Measurements from ENCODE around the gene TLR9. TPM values are rescaled to one million over a fixed set of nuclear protein-coding genes. Genes with fewer than 3 reads are reported as not detected.

TLR9 gene
- total and polyA plus RNA-seq, 9 of the 15 experiments (the other 6 are each of a cell fraction or from before 2014, with no cell fraction given), result not detected

- TF ChIP-seq WHSC1 (IDR thresholded peaks at IDR 0.05; ENCODE audit: low read length), result no peak
- TF ChIP-seq PCBP2 (IDR thresholded peaks at IDR 0.05; ENCODE audit: low read depth, low read length, poor library complexity, severe bottlenecking), result no peak
- no peak for TF ChIP-seq HINFP (tag; conservative IDR thresholded peaks at IDR 0.05; ENCODE audit: low read depth)
- TF ChIP-seq E2F4 (CRISPR knock-in tag; IDR thresholded peaks at IDR 0.05; ENCODE audit: low read depth), result no peak
Measured at GRCh38 chr3:52227766-52228165, 2.3 kb upstream of the TLR9 start (continued).

GRCh38 chr3:52227117-52227516 lies 1.7 kb upstream of the TLR9 start:
- Histone ChIP-seq H3K9ac (ENCODE audit: insufficient read depth in 1 of 2, low read depth in 2 of 2, low read length in 2 of 2) (no peak overlapping the region), H3K4me1 (replicated peaks in 1 of 2; ENCODE audit: control insufficient read depth in 2 of 2, insufficient read depth in 2 of 2, low read length in 2 of 2) (peaks cover 4 to 52% of the 10 kb centered on the region in 2 experiments; a peak in 2 of 5 replicates), H3K4me2 (ENCODE audit: insufficient read depth, low read length) (no peak overlapping the region), H3K9me1 (ENCODE audit: control insufficient read depth, insufficient read depth, low read length) (no peaks in the 10 kb centered on the region), H4K20me1 (replicated peaks; ENCODE audit: control insufficient read depth, insufficient read depth, low read length) (no peaks in the 10 kb centered on the region; the same call in 1 of the 2 replicates), H3K27me3 (ENCODE audit: control insufficient read depth in 2 of 2, insufficient read depth in 2 of 2, low read length in 2 of 2) (no peaks in the 10 kb centered on the region), H3K9me3 (replicated peaks; ENCODE audit: control insufficient read depth, insufficient read depth, low read depth, low read length) (no peaks in the 10 kb centered on the region), H2AFZ (ENCODE audit: low read depth, low read length) (no peak overlapping the region), H3K79me2 (ENCODE audit: control insufficient read depth, insufficient read depth, low read length) (no peaks in the 10 kb centered on the region), H3K27ac (ENCODE audit: extremely low read depth, low read depth, low read length) (no peak overlapping the region), H3K36me3 (ENCODE audit: control insufficient read depth, insufficient read depth, low read length) (peaks cover 31% of the 10 kb centered on the region; the same call in 2 of the 3 replicates), H3K4me3 (no peak overlapping the region)
- DNase-seq (ENCODE audit: extremely low read depth in 1 of 4, low spot score in 3 of 4) (no peak), ATAC-seq (no peak), FAIRE-seq (no peak)
- POLR2A ChIA-PET, result interaction anchor here (0.6 to 1.9 kb wide), 3 partner anchors 8 to 138 kb away, joined by 3 to 8 read pairs (median 3); no protein-coding TSS in a partner anchor
- CTCF ChIA-PET (ENCODE audit: low intra/inter-chr PET ratio), result no interaction called here
- intact Hi-C loops (cut with micrococcal nuclease), result no loop called here
- in situ Hi-C loops (cut with MboI), result no loop called here
- WGBS (ENCODE audit: insufficient coverage, low coverage, missing lambda C conversion rate), result 60% methylated on average over 4 of the region's 4 CpGs
- peak; percentile 22; the same call in 1 of the 2 replicates for TF ChIP-seq ZNF24 (IDR thresholded peaks at IDR 0.05)
- peak; percentile 33; the same call in 1 of the 2 replicates for TF ChIP-seq POLR2G (IDR thresholded peaks at IDR 0.05; ENCODE audit: low read depth, low read length)
- no peak for TF ChIP-seq JUN (IDR thresholded peaks at IDR 0.05; ENCODE audit: borderline replicate concordance, low read depth, low read length)
- no peak for TF ChIP-seq JUN (CRISPR knock-in tag; IDR thresholded peaks at IDR 0.05; ENCODE audit: borderline replicate concordance)
- BruUV-seq (replicated peaks), result no TSS peak

All from K562 (cell line).